NCI-H187 (cell line): ENCODE results near the gene ARRDC5.
"Not testable (repeated sequence)": the region's sequence is repeated elsewhere in the genome, so short reads cannot be mapped to it uniquely, and the experiment has no call there.

ENCODE experiments used
- DNase-seq, 2 experiments: peaks; one replicate each; lab custom pipeline; 2025; lab: John Stamatoyannopoulos, UW

ARRDC5 gene

DNA sequence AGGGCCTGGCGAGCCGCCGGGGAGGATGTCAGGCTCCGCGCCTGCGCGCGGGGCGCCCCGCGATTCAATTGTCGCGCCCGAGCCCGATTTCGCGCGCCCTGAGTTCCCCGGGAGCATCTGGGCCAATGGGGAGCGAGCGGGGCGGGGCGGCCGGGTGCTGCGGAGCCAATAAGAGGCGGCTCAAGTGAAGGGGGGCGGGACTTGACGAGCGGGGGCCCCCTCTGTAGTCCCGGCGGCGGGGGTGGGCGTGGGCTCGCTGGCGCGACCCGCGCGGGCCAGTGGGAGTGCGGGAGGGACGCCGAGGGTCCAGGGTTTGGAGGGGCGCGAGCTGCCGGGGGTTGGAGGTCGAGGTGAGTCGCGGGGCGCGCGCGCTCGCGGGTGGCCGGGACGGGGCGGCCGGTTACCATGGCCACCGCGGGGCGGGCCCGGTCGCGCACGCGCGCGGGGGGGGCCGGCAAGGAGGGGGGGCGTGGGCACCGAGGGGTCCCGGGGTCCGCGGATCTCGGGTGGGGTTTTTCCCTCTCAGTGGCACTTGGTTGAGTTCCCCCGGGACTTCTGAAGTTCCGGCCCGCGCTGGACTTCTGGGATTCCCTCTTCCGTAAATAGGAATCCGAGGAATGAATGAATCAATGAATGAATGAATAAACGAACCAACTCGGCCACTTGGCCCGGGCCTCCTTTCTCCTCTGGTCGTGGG lies 7.3 kb upstream of the ARRDC5 start:
- peak; percentile 81 to 97 for DNase-seq

- peak; percentile 34 to 62 for DNase-seq
Measured at GRCh38 chr19:4909156-4909896, 6.6 kb upstream of the ARRDC5 start, which contains the start of gene UHRF1. Gene UHRF1 (plus strand): TSS chr19:4909501. CDS start chr19:4910886, 1,385 bp downstream.

- no peak for DNase-seq
Measured at GRCh38 chr19:4908781-4909155, 6.1 kb upstream of the ARRDC5 start.

DNA sequence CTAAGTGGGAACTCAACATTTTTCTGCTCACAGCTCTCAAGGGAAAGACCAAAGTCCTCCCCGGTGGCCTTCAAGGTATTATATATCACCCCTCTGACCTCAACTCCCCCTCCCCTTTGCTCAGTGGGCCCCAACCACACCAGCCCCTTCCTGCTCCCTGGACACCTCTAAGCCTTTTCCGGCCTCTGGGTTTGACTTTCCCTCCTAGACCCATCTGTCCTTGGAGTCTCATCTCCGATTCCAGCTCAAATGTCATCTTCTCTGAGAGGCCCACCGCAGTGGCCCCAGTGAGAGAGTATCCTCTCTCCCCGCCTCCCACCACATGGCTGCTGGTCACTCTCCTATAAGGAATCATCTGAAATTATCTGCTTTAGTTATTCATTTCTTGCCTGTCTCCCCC lies 5.7 kb upstream of the ARRDC5 start:
- DNase-seq = no peak

DNA sequence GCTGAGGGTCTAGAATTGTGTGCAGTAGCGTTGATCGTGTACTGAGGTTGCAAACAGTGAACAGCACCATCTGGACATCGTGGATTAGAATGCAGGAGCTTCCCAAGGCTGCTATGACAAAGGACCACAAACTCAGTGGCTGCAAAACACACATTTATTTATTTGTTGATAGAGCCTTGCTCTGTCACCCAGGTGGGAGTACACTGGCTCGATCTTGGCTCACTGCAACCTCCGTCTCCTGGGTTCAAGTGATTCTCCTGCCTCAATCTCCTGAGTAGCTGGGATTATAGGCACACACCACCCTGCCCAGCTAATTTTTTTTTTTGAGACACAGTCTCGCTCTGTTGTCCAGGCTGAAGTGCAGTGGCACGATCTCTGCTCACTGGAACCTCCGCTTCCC lies 4.3 kb upstream of the ARRDC5 start:
- DNase-seq = no peak

- DNase-seq = no peak
Measured at GRCh38 chr19:4904481-4904880, 1.8 kb upstream of the ARRDC5 start.

- DNase-seq = not testable (repeated sequence)
Measured at GRCh38 chr19:4900879-4901278, 1.8 kb downstream of the ARRDC5 start.

- no peak for DNase-seq
Measured at GRCh38 chr19:4897146-4897545, 5.5 kb downstream of the ARRDC5 start.

DNA sequence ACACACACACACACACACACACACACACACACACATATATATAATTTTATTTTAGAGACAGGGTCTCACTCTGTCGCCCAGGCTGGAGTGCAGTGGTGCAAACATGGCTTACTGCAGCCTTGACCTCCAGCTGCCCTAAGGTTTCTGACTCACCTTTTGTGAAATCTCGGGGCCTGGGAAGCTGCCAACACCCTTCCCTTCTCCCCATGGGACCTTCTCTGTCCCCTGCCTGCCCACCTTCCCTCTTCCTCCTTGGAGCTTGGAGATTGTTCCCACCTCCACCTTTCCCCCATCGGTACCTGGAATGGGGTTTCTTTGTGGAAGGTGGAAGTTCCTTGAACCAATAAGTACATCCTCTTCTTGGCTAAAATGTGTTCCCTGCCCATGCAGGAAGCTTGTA lies 6.3 kb downstream of the ARRDC5 start:
- DNase-seq = no peak

DNA sequence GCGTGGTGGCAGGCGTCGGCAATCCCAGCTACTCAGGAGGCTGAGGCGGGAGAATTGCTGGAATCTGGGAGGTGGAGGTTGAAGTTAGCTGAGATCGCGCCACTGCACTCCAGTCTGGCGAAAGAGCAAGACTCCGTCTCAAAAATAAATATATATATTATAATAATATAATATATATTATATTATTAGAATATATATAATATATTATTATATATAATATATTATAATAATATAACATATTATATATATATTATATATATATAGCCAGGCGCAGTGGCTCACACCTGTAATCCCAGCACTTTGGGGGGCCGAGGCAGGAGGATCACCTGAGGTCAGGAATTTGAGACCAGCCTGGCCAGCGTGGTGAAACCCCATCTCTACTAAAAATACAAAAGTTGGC lies 9.7 kb downstream of the ARRDC5 start:
- DNase-seq = not testable (repeated sequence)

DNA sequence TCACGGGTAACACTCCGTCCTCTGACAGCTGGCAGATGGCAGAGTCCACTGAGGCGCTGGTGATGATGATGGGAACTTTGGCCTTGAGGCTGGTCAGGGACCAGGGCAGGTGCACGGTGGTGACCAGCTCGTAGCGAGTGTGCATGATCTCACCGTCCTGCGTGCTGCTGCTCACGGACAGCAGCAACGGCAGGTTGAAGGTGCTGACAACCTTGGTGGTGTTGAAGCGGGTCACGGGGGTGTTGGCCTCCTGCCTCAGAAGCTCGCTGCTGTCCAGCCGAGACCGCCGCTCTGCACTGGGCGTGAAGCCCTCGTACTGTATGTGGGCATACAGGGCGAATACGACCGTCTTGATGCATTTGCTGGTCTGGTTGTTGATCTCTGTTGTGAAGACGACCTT lies 11.6 kb downstream of the ARRDC5 start:
- no peak for DNase-seq

- DNase-seq = no peak
Measured at GRCh38 chr19:4889034-4889815, 13.5 kb downstream of the ARRDC5 start.

DNA sequence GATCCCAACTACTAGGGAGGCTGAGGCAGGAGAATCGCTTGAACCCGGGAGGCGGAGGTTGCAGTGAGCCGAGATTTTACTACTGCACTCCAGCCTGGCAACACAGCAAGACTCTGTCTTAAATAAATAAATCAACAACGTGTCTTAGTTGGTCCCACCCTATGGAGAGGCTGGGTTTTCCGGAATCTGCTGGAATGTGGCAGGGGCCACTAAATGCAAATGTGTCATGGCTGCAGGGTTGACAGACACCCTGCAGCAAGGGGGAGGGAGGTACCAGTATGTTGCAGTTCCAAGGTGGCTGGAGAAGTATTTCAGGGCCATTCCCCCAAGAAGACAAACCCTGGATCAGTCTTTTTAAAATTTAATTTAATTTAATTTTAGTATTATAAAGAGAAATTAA lies 14.9 kb downstream of the ARRDC5 start:
- DNase-seq = not testable (repeated sequence)

GRCh38 chr19:4884993-4885392 lies 17.7 kb downstream of the ARRDC5 start:
- not testable (repeated sequence) for DNase-seq

DNA sequence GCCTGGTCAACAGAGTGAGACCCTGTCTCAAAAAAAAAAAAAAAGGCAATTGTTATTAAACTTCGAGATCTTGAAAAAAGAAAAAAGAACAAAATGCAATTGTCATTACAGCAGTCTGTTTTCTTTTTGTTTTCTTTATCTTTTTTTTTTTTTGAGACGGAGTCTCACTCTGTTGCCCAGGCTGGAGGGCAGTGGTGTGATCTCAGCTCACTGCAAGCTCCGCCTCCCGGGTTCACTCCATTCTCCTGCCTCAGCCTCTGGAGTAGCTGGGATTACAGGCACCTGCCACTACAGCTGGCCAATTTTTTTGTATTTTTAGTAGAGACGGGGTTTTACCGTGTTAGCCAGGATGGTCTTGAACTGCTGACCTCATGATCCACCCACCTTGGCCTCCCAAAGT lies 19.8 kb downstream of the ARRDC5 start:
- DNase-seq = not testable (repeated sequence)

DNA sequence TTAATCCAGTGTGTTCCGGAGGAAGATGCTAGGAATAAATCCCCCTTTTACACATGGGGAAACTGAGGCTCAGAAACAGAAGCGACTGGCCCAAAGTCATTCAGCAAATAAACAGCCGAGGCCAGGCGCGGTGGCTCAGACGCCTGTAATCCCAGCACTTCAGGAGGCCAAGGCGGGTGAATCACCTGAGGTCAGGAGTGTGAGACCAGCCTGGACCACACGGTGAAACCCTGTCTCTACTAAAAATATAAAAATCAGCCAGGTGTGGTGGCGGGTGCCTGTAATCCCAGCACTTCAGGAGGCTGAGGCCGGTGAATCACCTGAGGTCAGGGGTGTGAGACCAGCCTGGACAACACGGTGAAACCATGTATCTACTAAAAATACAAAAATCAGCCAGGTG lies 23.7 kb downstream of the ARRDC5 start:
- no peak for DNase-seq

DNA sequence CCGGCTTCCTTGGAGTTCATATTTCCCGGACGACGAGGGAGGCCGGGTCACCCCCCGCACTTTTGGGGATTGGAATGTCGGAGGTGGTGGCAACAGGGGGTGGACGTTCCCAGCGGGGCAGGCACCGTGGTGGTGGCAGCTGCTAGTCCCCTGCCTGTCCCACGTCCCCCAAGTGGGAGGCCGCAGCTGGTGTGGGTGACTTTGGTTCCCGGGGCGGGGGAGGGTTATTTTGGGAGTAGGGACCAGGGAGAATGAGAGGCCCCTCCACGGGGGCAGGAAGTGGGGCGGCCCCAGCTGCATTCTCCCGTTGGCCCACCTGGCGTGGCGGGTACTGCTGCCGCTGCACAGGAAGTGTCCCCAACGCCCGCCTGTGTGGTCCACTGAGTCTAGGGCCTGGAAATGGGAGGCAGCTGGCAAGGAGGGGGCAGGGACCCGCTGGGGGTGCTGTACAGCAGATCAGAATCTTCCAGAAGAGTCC lies 24.2 kb downstream of the ARRDC5 start:
- no peak for DNase-seq

GRCh38 chr19:4877753-4878490 lies 24.8 kb downstream of the ARRDC5 start:
- no peak for DNase-seq

- no peak for DNase-seq
Measured at GRCh38 chr19:4873930-4874329, 28.8 kb downstream of the ARRDC5 start.

GRCh38 chr19:4871711-4872110 lies 31.0 kb downstream of the ARRDC5 start:
- DNase-seq = no peak

GRCh38 chr19:4870025-4870700 lies 32.5 kb downstream of the ARRDC5 start:
- no peak for DNase-seq
